ENCODE measurements around the gene AMMECR1. TPM values are rescaled to one million over a fixed set of nuclear protein-coding genes. Genes with fewer than 3 reads are reported as not detected.

Gene AMMECR1
- total RNA-seq, 1 experiment from 2014 or later: 15.0 TPM

GRCh38 chrX:110267874-110268273 is 50.0 kb downstream of the AMMECR1 start:
- DNase-seq (ENCODE audit: low read depth, low spot score) (no peak), ATAC-seq (no peak)
- Histone ChIP-seq H3K27ac (ENCODE audit: low read length) (no peak overlapping the region), H3K4me3 (ENCODE audit: low read depth in 2 of 2, low read length in 2 of 2) (no peak overlapping the region), H3K9me3 (ENCODE audit: control insufficient read depth, insufficient read depth, low read depth, low read length) (no peaks in the 10 kb centered on the region), H3K36me3 (ENCODE audit: control insufficient read depth, insufficient read depth, low read length) (no peaks in the 10 kb centered on the region), H3K4me1 (ENCODE audit: control insufficient read depth, insufficient read depth, low read length) (no peaks in the 10 kb centered on the region), H3K27me3 (ENCODE audit: control insufficient read depth, insufficient read depth, low read length) (no peaks in the 10 kb centered on the region)
- CTCF ChIA-PET: no interaction called here
- in situ Hi-C loops (cut with HindIII; ENCODE audit: low pct_unique_long_range_greater_than_20kb, low sequenced_read_pairs) (no loop called here), intact Hi-C loops (cut with micrococcal nuclease; ENCODE audit: unreplicated experiment) (no loop called here)
- POLR2A ChIA-PET: interaction anchor here (0.7 kb wide), 1 partner anchor 15 kb away, joined by 8 read pairs; no protein-coding TSS in a partner anchor
- no TSS peak for BruUV-seq (replicated peaks)
- TF ChIP-seq TCF7L2 (IDR thresholded peaks at IDR 0.05; ENCODE audit: low read depth, low read length): no peak
- no peak for TF ChIP-seq POLR2AphosphoS5 (IDR thresholded peaks at IDR 0.05; ENCODE audit: low read depth, low read length)
- TF ChIP-seq REST (IDR thresholded peaks at IDR 0.05; ENCODE audit: insufficient read depth in 1 of 2, low read depth in 2 of 2, low read length in 1 of 2): no peak
- no peak for TF ChIP-seq SIN3A (IDR thresholded peaks at IDR 0.05; ENCODE audit: borderline replicate concordance, insufficient read depth, low read depth, low read length)

GRCh38 chrX:110265661-110266060 is 52.2 kb downstream of the AMMECR1 start:
- Histone ChIP-seq H3K27me3 (ENCODE audit: control insufficient read depth, insufficient read depth, low read length) (no peaks in the 10 kb centered on the region), H3K27ac (ENCODE audit: low read length) (no peak overlapping the region), H3K4me1 (ENCODE audit: control insufficient read depth, insufficient read depth, low read length) (no peaks in the 10 kb centered on the region), H3K4me3 (ENCODE audit: low read depth in 2 of 2, low read length in 2 of 2) (no peak overlapping the region), H3K36me3 (ENCODE audit: control insufficient read depth, insufficient read depth, low read length) (no peaks in the 10 kb centered on the region), H3K9me3 (ENCODE audit: control insufficient read depth, insufficient read depth, low read depth, low read length) (no peaks in the 10 kb centered on the region)
- DNase-seq (ENCODE audit: low read depth, low spot score): no peak
- TF ChIP-seq SIN3A (IDR thresholded peaks at IDR 0.05; ENCODE audit: borderline replicate concordance, insufficient read depth, low read depth, low read length) (no peak), POLR2AphosphoS5 (IDR thresholded peaks at IDR 0.05; ENCODE audit: low read depth, low read length) (no peak), TCF7L2 (IDR thresholded peaks at IDR 0.05; ENCODE audit: low read depth, low read length) (no peak), CTCF (IDR thresholded peaks at IDR 0.05) (no peak), REST (IDR thresholded peaks at IDR 0.05; ENCODE audit: insufficient read depth in 1 of 2, low read depth in 2 of 2, low read length in 1 of 2) (no peak)
- in situ Hi-C loops (cut with HindIII; ENCODE audit: low pct_unique_long_range_greater_than_20kb, low sequenced_read_pairs): no loop called here
- CTCF ChIA-PET: interaction anchor here (0.7 kb wide), 1 partner anchor 24 kb away, joined by 6 read pairs; no protein-coding TSS in a partner anchor
- ATAC-seq: no peak
- intact Hi-C loops (cut with micrococcal nuclease; ENCODE audit: unreplicated experiment): no loop called here
- POLR2A ChIA-PET: no interaction called here
- no TSS peak for BruUV-seq (replicated peaks)

Data from Panc1 (cell line).